Activated CD4-positive, alpha-beta T cell treated with anti-CD3 and anti-CD28 coated beads, Interleukin-10, Interleukin-2, amounts not matched to agents 100 ng/mL and 50 ng/mL, durations not matched to agents 16 hours and 8 hours (primary cell): ENCODE data around the gene GALT.

Source experiments
- DNase-seq: peaks from one replicate; pipeline ENCODE4 v3.0.0-alpha.2; 2020

The GALT gene

DNA sequence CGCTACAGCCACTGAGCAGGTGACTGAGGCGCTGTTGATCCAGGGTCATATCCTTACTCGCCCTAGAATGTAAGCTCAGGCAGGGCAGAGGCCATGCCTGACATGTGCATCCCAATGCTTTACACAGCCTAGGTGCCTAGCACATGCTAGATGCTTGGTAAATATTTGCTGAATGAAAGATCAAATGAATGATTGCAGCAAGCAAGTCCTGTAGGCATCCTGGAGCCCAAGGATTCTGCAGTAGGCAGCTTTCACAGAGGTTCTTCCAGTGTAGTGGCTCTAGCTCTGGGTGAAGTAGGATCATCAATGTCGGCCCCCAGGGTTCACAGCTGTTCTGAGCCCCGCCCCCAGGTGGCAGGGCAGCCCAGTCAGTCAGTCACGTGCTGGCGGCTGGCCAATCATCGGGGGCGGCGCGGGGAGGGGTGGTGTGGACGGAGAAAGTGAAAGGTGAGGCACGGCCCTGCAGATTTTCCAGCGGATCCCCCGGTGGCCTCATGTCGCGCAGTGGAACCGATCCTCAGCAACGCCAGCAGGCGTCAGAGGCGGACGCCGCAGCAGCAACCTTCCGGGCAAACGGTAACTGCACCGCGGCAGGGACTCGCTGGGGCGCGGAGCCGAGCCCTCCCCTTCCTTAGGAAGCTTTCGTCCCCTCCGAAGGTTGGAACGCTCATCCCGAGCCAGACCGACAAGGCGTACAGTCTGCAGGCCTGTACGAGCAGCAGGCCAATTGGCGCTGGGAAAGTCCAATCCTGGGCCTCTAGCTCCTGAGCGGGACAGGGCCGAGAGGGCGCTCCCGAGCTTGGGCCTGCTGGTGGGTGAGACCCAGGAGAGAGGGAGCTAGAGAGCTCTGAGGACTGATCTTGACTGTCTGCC is at the start of gene GALT:
Gene GALT (plus strand): TSS at position 465 of the 873 bp plus-strand sequence. CDS start 30 bp downstream, at position 495.
- DNase-seq = peak; percentile 97

GRCh38 chr9:34599546-34599945 is 46.9 kb upstream of the GALT start:
- no peak for DNase-seq

GRCh38 chr9:34600908-34601307 is 45.6 kb upstream of the GALT start:
- no peak for DNase-seq

GRCh38 chr9:34601937-34602573 is 44.4 kb upstream of the GALT start:
- no peak for DNase-seq

- DNase-seq = peak; percentile 83
Measured at GRCh38 chr9:34603610-34604231, 42.8 kb upstream of the GALT start.

DNA sequence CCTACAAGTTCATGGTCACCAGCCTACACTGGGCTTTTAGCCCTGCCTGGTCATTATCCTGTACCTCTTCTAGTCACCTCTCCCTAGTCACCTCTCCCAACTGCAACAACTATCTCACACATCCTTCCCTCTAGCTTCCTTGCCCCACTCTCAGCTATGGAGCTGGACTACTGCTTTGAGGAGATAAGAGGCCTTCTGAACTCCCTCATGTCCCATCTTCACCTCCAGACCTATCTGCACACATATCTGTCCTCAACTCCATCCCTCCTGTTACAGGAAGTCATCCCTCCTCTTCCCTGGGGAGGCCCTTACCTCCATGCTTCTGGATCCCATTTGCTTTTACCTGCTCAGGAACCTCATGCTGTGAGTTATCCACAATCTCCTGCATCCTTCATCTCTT is 40.3 kb upstream of the GALT start:
- DNase-seq = no peak

- no peak for DNase-seq
Measured at GRCh38 chr9:34606905-34607304, 39.6 kb upstream of the GALT start.

- DNase-seq = no peak
Measured at GRCh38 chr9:34607331-34607730, 39.1 kb upstream of the GALT start.

GRCh38 chr9:34610434-34611206 is 35.9 kb upstream of the GALT start:
- no peak for DNase-seq

DNA sequence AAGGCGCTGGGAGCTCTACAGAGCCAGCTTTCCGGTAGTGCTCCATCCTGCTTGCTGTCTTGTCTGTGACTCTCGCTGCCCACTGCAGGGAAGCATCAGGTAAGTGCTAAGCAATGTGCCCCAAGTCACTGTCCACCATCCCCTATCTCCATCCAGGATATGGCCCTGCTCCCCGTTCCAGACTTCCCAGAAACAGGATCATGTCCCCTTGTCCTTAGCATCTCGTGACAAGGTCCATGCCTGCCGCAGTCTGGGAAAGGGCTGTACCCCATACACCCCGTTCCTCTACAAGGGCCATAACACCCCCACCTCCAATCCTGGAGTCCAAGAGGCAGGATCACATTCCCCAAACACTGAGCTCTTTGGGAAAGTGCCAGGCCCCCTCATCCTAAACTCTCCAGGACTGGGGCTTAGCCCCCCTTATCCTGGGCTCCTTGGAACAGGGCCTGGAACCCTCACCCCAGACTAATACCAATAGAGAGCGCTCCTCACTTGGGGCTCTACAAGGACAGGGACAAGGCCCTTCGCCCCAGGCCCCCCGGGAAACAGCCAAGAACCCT is 35.1 kb upstream of the GALT start:
- DNase-seq = no peak

- peak; percentile 88 for DNase-seq
Measured at GRCh38 chr9:34611811-34612787, 34.4 kb upstream of the GALT start, which contains the start of gene RPP25L. Gene RPP25L, minus strand, starts transcription at chr9:34612097. Its CDS starts 801 bp downstream, at chr9:34611296.

- peak; percentile 84 for DNase-seq
Measured at GRCh38 chr9:34612788-34613390, 33.6 kb upstream of the GALT start.

DNA sequence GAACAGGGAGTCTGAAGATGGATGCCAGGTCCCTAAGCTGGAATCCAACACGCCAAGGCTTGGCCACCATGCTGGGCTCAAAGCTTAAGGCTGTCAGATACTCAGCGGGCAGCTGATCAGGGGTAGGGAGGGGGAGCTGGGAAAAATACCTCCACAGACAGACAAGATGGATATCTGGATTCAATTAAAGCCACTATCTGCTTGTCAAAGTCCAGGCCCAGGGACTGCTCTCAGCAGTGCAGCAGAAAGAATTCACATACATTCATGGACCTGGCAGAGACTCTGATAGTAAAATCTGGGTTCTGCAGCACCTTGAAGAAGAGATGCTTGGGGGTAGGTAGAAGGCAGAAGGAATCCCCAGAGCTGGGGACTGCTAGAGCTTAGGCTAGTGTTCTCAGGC is 31.3 kb upstream of the GALT start:
- DNase-seq = no peak

DNA sequence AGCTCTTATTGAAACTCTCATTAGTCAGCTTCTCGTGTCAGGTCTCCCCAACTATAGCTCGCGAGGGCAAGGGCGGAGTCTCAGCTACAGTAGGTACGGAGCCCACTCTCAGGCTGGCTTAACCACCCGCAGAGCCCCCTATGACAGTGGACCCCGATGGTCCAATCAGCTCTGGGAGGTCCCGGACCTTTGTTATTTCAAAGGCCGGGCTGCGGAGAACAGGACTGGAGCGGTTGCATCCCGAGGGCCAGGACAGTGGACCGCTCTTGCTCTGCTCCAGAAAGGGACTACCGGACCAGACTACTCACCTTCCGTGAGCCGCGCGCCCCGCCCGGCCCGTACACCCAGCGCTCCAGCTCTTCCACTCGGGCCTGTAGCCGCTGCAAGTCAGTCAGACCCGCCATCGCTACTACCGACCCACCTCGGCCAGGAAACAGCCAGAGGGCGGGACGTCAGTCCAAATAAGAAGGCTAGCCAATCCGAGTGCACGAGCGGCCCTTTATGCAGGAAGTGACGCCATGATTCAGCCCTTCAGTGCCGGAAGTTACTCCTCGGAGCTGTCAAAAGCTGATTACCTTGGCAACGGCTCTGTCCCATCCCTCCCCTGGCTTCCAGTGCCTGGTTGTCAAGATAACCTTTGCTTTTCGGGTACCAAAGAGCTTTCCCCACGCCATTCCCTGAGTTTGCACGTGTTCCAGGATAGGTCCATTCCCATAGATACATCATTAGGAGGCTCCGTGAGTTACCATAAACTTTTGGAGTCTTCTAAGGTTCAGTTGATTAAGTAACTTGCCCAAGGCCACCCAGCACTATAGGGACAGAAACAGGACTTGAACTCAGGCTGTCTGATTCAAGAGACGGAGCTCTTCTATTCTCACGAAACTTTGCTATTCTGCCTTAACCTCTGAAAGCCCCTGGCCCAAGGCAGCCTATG is 26.1 kb upstream of the GALT start, which contains the start of gene DCTN3:
Gene DCTN3 (minus strand): TSS at position 435 of the 934 bp plus-strand sequence. CDS start 31 bp downstream, at position 404.
- DNase-seq = peak; percentile 96

DNA sequence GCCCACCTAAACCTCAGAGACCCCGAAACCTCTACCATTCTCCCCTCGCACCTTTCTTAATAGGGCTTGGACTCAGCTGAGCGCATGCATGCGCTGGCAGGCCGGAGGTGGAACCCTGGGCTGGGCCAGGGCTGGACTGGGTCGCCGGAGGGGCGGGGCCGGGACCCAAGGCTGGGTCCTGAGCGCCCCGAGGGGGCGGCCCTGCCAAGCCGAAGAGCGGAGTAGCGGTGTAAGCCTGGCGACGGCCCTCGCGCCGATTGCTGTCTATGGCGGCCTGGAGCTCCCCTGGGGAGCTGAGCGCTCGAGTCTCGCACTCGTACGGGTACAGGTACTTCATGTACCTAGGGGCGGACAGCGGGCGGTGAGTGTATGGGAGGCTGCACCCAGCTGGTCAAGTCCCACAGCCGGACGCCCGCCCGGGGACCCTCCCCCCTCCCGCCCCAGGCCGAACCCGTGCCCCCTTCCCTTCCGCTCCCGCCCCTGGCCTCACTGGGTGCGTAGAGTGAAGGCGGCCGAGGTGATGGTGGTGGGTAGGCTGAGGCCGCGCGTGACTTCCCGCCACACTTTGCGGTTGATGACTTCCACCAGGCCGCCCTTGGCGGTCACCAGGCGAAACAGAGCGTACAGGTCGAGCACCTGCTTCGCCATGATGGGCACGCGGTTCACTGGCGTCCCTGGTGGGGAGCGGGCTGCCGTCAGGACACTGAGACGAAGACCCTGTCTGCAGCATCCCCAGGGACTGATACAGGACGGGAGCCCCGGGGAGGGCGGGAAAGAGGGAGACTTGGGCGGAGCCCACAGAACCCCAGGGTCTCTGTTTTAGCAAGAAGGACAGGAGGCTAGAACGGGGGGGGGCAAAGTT is 22.9 kb upstream of the GALT start:
- no peak for DNase-seq

DNA sequence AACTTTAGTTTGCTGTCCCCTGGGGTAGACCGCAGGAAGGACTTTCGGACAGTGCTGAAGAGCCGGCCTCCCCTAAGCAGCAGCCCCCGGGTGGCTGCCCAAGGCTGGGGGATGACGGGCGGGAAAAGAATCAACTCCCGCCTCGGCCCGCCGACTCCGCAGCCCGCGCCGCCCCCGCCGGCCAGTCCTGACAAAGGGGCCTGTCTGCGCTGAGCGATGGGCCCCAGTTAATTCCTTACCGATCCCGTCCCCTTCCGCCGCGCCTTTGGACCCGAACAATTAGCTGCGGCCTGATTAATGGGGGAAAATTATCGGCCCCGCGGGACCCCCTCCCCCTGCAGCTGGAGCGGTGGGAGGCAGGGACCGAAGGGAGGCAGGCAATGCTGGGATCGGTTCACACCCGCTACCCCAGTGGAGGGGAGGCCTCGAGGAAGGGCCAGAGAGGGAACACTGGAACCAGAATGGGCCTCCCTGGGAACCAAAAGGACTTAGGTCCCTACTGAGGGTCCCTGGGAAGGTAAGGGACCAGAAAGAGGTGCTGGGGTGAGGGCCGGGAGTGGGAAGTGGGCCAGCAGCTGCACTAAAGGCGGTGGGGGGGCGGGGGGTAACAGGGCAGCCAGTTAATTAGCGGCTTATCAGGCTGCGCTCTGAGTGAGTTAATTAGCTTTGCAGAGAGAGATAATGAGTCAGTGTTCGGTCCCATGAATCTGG is 21.8 kb upstream of the GALT start:
- no peak for DNase-seq

DNA sequence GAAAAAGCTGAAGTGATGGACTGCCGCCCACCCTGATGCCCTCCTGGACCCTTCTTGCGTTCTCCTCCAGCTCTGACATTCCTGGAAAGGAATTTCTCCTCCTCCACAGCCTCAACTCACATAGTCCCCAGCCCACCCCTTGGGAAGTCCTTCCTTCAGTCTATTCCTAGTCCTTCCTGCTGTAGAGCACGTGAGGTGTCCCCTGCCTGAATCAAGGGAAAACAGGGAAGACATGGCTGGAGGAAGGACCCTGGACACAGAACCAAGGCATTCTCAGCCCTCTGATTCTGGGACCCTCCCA is 21.3 kb upstream of the GALT start:
- no peak for DNase-seq
